ENCODE results near the gene KCNE4.

DNA sequence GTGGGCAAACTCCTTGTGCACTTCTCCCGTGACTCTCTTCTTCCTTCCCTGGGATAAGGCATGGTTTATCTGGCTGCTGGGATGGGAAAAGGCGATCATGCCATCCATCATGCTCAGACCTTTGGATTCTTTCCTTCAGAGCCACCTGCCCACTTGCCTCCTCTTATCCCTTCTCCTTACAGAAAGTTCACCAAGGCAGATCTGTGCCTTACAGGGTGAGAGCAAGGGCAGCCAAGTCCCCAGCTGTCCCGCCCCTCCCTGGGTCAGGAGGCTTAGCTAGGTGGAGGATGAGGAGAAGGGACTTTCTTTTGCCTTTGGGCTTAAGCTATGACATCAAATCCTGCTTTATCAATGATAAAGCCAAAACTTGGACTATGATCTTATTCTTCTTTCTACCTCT lies 47.6 kb downstream of the KCNE4 start:
- TF ChIP-seq POLR2A (IDR thresholded peaks at IDR 0.05; ENCODE audit: low read length) (no peak), GATA1 (IDR thresholded peaks at IDR 0.05; ENCODE audit: low read depth, low read length) (no peak)
